ENCODE results near the gene HEY2.

GRCh38 chr6:125733516-125734300, 15.7 kb upstream of the HEY2 start:
- TF ChIP-seq, protein P1, sequence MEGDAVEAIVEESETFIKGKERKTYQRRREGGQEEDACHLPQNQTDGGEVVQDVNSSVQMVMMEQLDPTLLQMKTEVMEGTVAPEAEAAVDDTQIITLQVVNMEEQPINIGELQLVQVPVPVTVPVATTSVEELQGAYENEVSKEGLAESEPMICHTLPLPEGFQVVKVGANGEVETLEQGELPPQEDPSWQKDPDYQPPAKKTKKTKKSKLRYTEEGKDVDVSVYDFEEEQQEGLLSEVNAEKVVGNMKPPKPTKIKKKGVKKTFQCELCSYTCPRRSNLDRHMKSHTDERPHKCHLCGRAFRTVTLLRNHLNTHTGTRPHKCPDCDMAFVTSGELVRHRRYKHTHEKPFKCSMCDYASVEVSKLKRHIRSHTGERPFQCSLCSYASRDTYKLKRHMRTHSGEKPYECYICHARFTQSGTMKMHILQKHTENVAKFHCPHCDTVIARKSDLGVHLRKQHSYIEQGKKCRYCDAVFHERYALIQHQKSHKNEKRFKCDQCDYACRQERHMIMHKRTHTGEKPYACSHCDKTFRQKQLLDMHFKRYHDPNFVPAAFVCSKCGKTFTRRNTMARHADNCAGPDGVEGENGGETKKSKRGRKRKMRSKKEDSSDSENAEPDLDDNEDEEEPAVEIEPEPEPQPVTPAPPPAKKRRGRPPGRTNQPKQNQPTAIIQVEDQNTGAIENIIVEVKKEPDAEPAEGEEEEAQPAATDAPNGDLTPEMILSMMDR (conservative IDR thresholded peaks at IDR 0.05 in 1 of 2, IDR thresholded peaks at IDR 0.05 in 1 of 2; ENCODE audit: low read depth in 1 of 2, low read length in 2 of 2), result no peak
- no peak for TF ChIP-seq EZH2 (IDR thresholded peaks at IDR 0.05; ENCODE audit: low read length, missing control alignments)
